Osteocyte (in vitro differentiated cells): ENCODE measurements around the gene SEMA4D. TPM values are rescaled to one million over a fixed set of nuclear protein-coding genes. Genes with fewer than 3 reads are reported as not detected.

Source experiments
- DNase-seq: peaks from one replicate; pipeline ENCODE4 v3.0.0; 2021; ENCODE audit warnings: mixed read lengths; ENCODE audit not compliant: unreplicated experiment; ENCODE audit errors: extremely low spot score
- H3K27ac Mint-ChIP-seq: one replicate; pipeline ENCODE4 v1.8.0; 2021; ENCODE audit warnings: mild to moderate bottlenecking, mixed read lengths; ENCODE audit not compliant: unreplicated experiment
- H3K27me3 Mint-ChIP-seq: one replicate; pipeline ENCODE4 v1.8.0; 2021; ENCODE audit warnings: mixed read lengths; ENCODE audit not compliant: unreplicated experiment
- H3K36me3 Mint-ChIP-seq: one replicate; pipeline ENCODE4 v1.8.0; 2021; ENCODE audit warnings: mixed read lengths; ENCODE audit not compliant: unreplicated experiment
- H3K4me1 Mint-ChIP-seq: one replicate; pipeline ENCODE4 v1.8.0; 2021; ENCODE audit warnings: mixed read lengths; ENCODE audit not compliant: unreplicated experiment
- H3K4me3 Mint-ChIP-seq: one replicate; pipeline ENCODE4 v1.8.0; 2021; ENCODE audit warnings: mild to moderate bottlenecking, moderate library complexity, mixed read lengths; ENCODE audit not compliant: unreplicated experiment
- H3K9me3 Mint-ChIP-seq: one replicate; pipeline ENCODE4 v1.8.0; 2021; ENCODE audit warnings: mixed read lengths; ENCODE audit not compliant: unreplicated experiment
- CTCF ChIP-seq: fragments of 200-600 bp; sonication (generic); IDR thresholded peaks from 2 replicates; pipeline ENCODE4 v1.5.0; 2021; ENCODE audit warnings: antibody characterized with exemption, mild to moderate bottlenecking, moderate library complexity
- total RNA-seq: library from RNA; stranded (reverse); gene quantifications from 2 replicates; pipeline ENCODE4 v1.2.1, GENCODE V29; 2021

Gene SEMA4D
- total RNA-seq, 1 donor from 2014 or later = 2.0 TPM

DNA sequence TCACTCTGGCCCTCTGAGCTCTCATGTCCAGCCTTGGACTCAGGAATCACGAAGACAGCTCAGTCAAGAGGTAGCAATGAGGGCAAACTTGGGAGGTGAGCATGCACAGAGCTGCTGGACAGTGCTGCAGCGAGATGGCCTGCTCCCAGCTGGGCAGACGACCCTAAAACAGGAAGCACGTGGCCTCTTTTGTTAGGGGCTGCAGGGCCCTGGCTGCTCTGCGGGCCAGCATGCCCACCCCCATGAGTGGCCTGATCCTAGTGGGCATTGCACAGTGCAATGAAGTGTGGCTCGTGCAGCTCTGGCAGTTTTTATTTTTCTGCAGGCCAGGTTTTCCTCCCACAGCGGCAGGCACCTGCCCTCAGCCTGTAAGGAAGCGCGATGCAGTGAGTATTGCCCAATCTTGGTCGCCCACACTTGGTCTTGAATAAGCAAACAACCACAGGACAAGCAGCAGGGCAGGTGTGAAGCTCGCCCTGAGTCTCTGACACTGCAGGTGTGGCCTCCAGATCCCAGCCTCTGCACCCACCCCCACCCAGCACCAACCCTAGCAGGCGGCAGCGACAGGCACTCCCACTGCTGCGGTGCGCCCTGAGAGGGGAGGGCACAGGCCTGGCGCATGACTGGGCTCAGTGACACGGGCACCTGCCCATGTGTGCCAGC, 60.8 kb downstream of the SEMA4D start:
- no peak overlapping the region for H3K4me3 Mint-ChIP-seq
- DNase-seq = no peak
- no peaks in the 10 kb centered on the region for H3K4me1 Mint-ChIP-seq
- TF ChIP-seq CTCF = no peak
- H3K27me3 Mint-ChIP-seq = no peaks in the 10 kb centered on the region
- H3K27ac Mint-ChIP-seq = no peak overlapping the region
- H3K36me3 Mint-ChIP-seq = no peaks in the 10 kb centered on the region
- H3K9me3 Mint-ChIP-seq = no peaks in the 10 kb centered on the region

DNA sequence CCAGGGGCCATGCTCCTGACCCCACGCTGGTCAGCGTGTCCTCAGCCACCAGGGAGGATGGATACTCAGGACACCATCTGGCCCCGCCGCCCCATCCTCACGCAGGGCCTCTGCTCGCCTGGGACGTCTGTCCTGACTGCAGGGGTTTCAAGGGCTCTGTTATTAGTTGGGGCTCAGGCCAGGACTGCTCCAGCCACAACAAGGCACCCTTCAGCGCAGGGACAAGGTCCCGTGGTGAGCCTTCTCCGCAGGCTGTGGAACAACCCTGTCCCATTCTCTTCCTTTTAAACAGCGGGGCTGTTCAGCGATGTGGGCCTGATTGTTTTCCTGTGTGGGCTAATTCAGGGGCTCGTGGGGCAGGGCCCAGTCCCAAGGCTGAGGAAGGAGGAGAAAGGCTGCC, 61.6 kb downstream of the SEMA4D start:
- no peak for DNase-seq
- Mint-ChIP-seq H3K27me3 (no peaks in the 10 kb centered on the region), H3K36me3 (no peaks in the 10 kb centered on the region), H3K4me3 (no peak overlapping the region), H3K4me1 (no peaks in the 10 kb centered on the region), H3K9me3 (no peaks in the 10 kb centered on the region), H3K27ac (no peak overlapping the region)
- no peak for TF ChIP-seq CTCF

- Mint-ChIP-seq H3K27me3 (no peaks in the 10 kb centered on the region), H3K4me1 (no peaks in the 10 kb centered on the region), H3K4me3 (no peak overlapping the region), H3K27ac (no peak overlapping the region), H3K36me3 (no peaks in the 10 kb centered on the region), H3K9me3 (no peaks in the 10 kb centered on the region)
- no peak for DNase-seq
- no peak for TF ChIP-seq CTCF
These were observed 62.7 kb downstream of the SEMA4D start for GRCh38 chr9:89435071-89435823.

GRCh38 chr9:89434636-89435035, 63.3 kb downstream of the SEMA4D start:
- no peak for TF ChIP-seq CTCF
- Mint-ChIP-seq H3K9me3 (no peaks in the 10 kb centered on the region), H3K27me3 (no peaks in the 10 kb centered on the region), H3K4me1 (no peaks in the 10 kb centered on the region), H3K27ac (no peak overlapping the region), H3K4me3 (no peak overlapping the region), H3K36me3 (no peaks in the 10 kb centered on the region)
- no peak for DNase-seq

DNA sequence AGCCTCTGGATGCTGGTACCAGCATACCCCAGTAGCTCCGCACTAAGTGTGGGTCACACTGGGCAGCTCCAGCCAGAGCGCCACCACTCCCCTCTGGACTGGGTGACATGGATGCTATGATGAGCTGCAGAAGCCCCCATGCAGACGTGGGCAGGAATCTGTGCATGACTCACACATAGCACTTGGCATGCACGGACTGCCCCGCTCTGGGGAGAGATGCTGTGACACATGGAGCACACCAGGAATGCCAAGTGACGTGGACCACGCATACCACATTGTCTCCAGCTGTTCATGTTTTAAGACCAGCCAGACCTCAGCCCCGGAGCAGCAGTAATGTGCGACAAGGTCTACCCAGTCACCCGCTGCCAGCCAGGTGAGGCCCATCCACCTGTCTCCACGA, 64.1 kb downstream of the SEMA4D start:
- Mint-ChIP-seq H3K27ac (no peak overlapping the region), H3K4me3 (no peak overlapping the region), H3K36me3 (no peaks in the 10 kb centered on the region), H3K9me3 (no peaks in the 10 kb centered on the region), H3K27me3 (no peaks in the 10 kb centered on the region), H3K4me1 (no peaks in the 10 kb centered on the region)
- no peak for TF ChIP-seq CTCF
- no peak for DNase-seq
